ENCODE data around the gene TM2D3. TPM values are rescaled to one million over a fixed set of nuclear protein-coding genes. Genes with fewer than 3 reads are reported as not detected.

TM2D3 gene
- total RNA-seq, 1 experiment from 2014 or later, result 35.2 TPM

GRCh38 chr15:101637919-101638318 is 14.3 kb downstream of the TM2D3 start:
- H3K27me3 ChIP-seq (ENCODE audit: insufficient read depth, low read length), result no peaks in the 10 kb centered on the region
- TF ChIP-seq REST (IDR thresholded peaks at IDR 0.05; ENCODE audit: low read depth) (no peak), SIN3A (IDR thresholded peaks at IDR 0.05; ENCODE audit: low read depth) (no peak), JUND (IDR thresholded peaks at IDR 0.05) (no peak), POLR2AphosphoS5 (IDR thresholded peaks at IDR 0.05; ENCODE audit: low read depth, low read length) (no peak)
- H2AFZ ChIP-seq (ENCODE audit: low read depth, low read length, poor library complexity, severe bottlenecking), result no peak overlapping the region
- BruUV-seq (replicated peaks), result no TSS peak
- H3K9ac ChIP-seq (ENCODE audit: low read length), result no peak overlapping the region
- H3K9me3 ChIP-seq (ENCODE audit: control insufficient read depth in 1 of 2, insufficient read depth in 1 of 2, low read depth in 1 of 2, low read length in 2 of 2), result no peaks in the 10 kb centered on the region
- H3K27ac ChIP-seq (ENCODE audit: low read depth, low read length), result no peak overlapping the region
- peak overlapping the region; percentile 46 for H3K4me2 ChIP-seq (ENCODE audit: low read length)
- H4K20me1 ChIP-seq (ENCODE audit: insufficient read depth), result peaks cover 8% of the 10 kb centered on the region; the same call in 1 of the 2 replicates
- no peak overlapping the region for H3K4me3 ChIP-seq (replicated peaks in 1 of 2; ENCODE audit: low read depth in 1 of 2, low read length in 2 of 2)
- DNase-seq (ENCODE audit: low read depth, low spot score), result no peak
- CTCF ChIA-PET, result no interaction called here
- no peak for ATAC-seq
- POLR2A ChIA-PET, result no interaction called here
- intact Hi-C loops (cut with micrococcal nuclease), result no loop called here
- H3K9me2 ChIP-seq (ENCODE audit: insufficient read depth), result no peaks in the 10 kb centered on the region
- peaks cover 12 to 24% of the 10 kb centered on the region in 2 experiments; a peak in 3 of 4 replicates for H3K36me3 ChIP-seq (ENCODE audit: control insufficient read depth in 1 of 2, insufficient read depth in 2 of 2, low read length in 2 of 2)
- RAD21 ChIA-PET (ENCODE audit: low non-redundant PET in 1 of 2, low total read pairs in 2 of 2, uncharacterized antibody in 2 of 2, unreplicated experiment in 2 of 2), result no interaction called here
- peaks cover 0 to 7% of the 10 kb centered on the region in 2 experiments; a peak in 2 of 4 replicates for H3K4me1 ChIP-seq (ENCODE audit: control insufficient read depth in 1 of 2, insufficient read depth in 2 of 2, low read length in 2 of 2)
- peaks cover 8% of the 10 kb centered on the region; the same call in 1 of the 2 replicates for H3K79me2 ChIP-seq (ENCODE audit: insufficient read depth, low read length)

GRCh38 chr15:101637516-101637915 is 14.7 kb downstream of the TM2D3 start:
- H3K27ac ChIP-seq (ENCODE audit: low read depth, low read length), result no peak overlapping the region
- no peak overlapping the region for H2AFZ ChIP-seq (ENCODE audit: low read depth, low read length, poor library complexity, severe bottlenecking)
- DNase-seq (ENCODE audit: low read depth, low spot score) (no peak), ATAC-seq (no peak)
- H3K9me3 ChIP-seq (ENCODE audit: control insufficient read depth in 1 of 2, insufficient read depth in 1 of 2, low read depth in 1 of 2, low read length in 2 of 2), result no peaks in the 10 kb centered on the region
- H3K79me2 ChIP-seq (ENCODE audit: insufficient read depth, low read length), result peaks cover 8% of the 10 kb centered on the region; the same call in 1 of the 2 replicates
- ChIA-PET RAD21 (ENCODE audit: low non-redundant PET in 1 of 2, low total read pairs in 2 of 2, uncharacterized antibody in 2 of 2, unreplicated experiment in 2 of 2) (no interaction called here), CTCF (no interaction called here), POLR2A (no interaction called here)
- H3K4me2 ChIP-seq (ENCODE audit: low read length), result peak overlapping the region; percentile 46
- peaks cover 8% of the 10 kb centered on the region; the same call in 1 of the 2 replicates for H4K20me1 ChIP-seq (ENCODE audit: insufficient read depth)
- H3K9me2 ChIP-seq (ENCODE audit: insufficient read depth), result no peaks in the 10 kb centered on the region
- no peak overlapping the region for H3K9ac ChIP-seq (ENCODE audit: low read length)
- no peak for TF ChIP-seq POLR2A (IDR thresholded peaks at IDR 0.05; ENCODE audit: borderline replicate concordance, extremely low read depth, insufficient read depth, insufficient read length)
- TF ChIP-seq JUND (IDR thresholded peaks at IDR 0.05), result no peak
- no peak for TF ChIP-seq SRF (IDR thresholded peaks at IDR 0.05; ENCODE audit: low read depth)
- peak; percentile 36 for TF ChIP-seq FOSL1 (IDR thresholded peaks at IDR 0.05; ENCODE audit: low read depth)
- intact Hi-C loops (cut with micrococcal nuclease), result no loop called here
- no peaks in the 10 kb centered on the region for H3K27me3 ChIP-seq (ENCODE audit: insufficient read depth, low read length)
- no peak overlapping the region for H3K4me3 ChIP-seq (replicated peaks in 1 of 2; ENCODE audit: low read depth in 1 of 2, low read length in 2 of 2)
- BruUV-seq (replicated peaks), result no TSS peak
- H3K36me3 ChIP-seq (ENCODE audit: control insufficient read depth in 1 of 2, insufficient read depth in 2 of 2, low read length in 2 of 2), result peaks cover 11 to 21% of the 10 kb centered on the region in 2 experiments; a peak in 3 of 4 replicates
- H3K4me1 ChIP-seq (ENCODE audit: control insufficient read depth in 1 of 2, insufficient read depth in 2 of 2, low read length in 2 of 2), result peaks cover 0 to 7% of the 10 kb centered on the region in 2 experiments; a peak in 2 of 4 replicates

Measured in HCT116 (cell line).